HUES6 (cell line): Measurements from ENCODE around the gene C11orf86.

Source experiments
- H3K27ac ChIP-seq: 2 replicates; pipeline ENCODE4 v1.7.0; 2013; ENCODE audit warnings: low read depth, mild to moderate bottlenecking, low read length, inconsistent platforms
- H3K27me3 ChIP-seq: 2 replicates; pipeline ENCODE4 v1.6.1; 2013; ENCODE audit warnings: low read length; ENCODE audit not compliant: control insufficient read depth, insufficient read depth
- H3K36me3 ChIP-seq: 2 replicates; pipeline ENCODE4 v1.6.1; 2013; ENCODE audit warnings: low read length; ENCODE audit not compliant: control insufficient read depth, insufficient read depth
- H3K4me1 ChIP-seq: 2 replicates; pipeline ENCODE4 v1.6.1; 2013; ENCODE audit warnings: low read length; ENCODE audit not compliant: control insufficient read depth, insufficient read depth
- H3K4me3 ChIP-seq: 2 replicates; pipeline ENCODE4 v1.5.1; 2013; ENCODE audit warnings: low read depth, low read length
- H3K9ac ChIP-seq: one replicate; pipeline ENCODE4 v1.6.1; 2013; ENCODE audit warnings: mild to moderate bottlenecking, low read length
- H3K9me3 ChIP-seq: 2 replicates; pipeline ENCODE4 v1.6.1; 2013; ENCODE audit warnings: low read depth, low read length; ENCODE audit not compliant: control insufficient read depth, insufficient read depth

Gene C11orf86

GRCh38 chr11:67025750-67026149 is 50.6 kb downstream of the C11orf86 start:
- Histone ChIP-seq H3K27me3 (peaks cover 46% of the 10 kb centered on the region), H3K4me3 (no peak overlapping the region), H3K9me3 (no peaks in the 10 kb centered on the region; the same call in 1 of the 2 replicates), H3K27ac (no peak overlapping the region), H3K36me3 (no peaks in the 10 kb centered on the region), H3K9ac (no peak overlapping the region), H3K4me1 (peaks cover 38% of the 10 kb centered on the region)
